Measurements from ENCODE around the gene MAPK8IP3.

- TF ChIP-seq POLR2A (IDR thresholded peaks at IDR 0.05) (no peak), CTCF (IDR thresholded peaks at IDR 0.05) (no peak), POLR2AphosphoS5 (IDR thresholded peaks at IDR 0.05) (no peak)
Observed at GRCh38 chr16:1731603-1732002, 25.6 kb downstream of the MAPK8IP3 start.
